ENCODE measurements around the gene TLE1. TPM values are rescaled to one million over a fixed set of nuclear protein-coding genes. Genes with fewer than 3 reads are reported as not detected.

TLE1 gene
- total RNA-seq, 2 experiments from 2014 or later = 0.10 TPM

Other genes starting within 250 kb of the TLE1 start
- gene SPATA31D4, start 238.9 kb upstream of the TLE1 start, total RNA-seq = not detected